HG03520 (cell line): ENCODE results near the gene INTS15.
"Not testable (repeated sequence)": the region's sequence is repeated elsewhere in the genome, so short reads cannot be mapped to it uniquely, and the experiment has no call there.

Experiments
- ATAC-seq: cut with Tn5 transposase; IDR thresholded peaks from one replicate; pipeline ENCODE4 v1.9.1; 2021; ENCODE audit warnings: mild to moderate bottlenecking, moderate library complexity; ENCODE audit not compliant: unreplicated experiment

INTS15 gene

DNA sequence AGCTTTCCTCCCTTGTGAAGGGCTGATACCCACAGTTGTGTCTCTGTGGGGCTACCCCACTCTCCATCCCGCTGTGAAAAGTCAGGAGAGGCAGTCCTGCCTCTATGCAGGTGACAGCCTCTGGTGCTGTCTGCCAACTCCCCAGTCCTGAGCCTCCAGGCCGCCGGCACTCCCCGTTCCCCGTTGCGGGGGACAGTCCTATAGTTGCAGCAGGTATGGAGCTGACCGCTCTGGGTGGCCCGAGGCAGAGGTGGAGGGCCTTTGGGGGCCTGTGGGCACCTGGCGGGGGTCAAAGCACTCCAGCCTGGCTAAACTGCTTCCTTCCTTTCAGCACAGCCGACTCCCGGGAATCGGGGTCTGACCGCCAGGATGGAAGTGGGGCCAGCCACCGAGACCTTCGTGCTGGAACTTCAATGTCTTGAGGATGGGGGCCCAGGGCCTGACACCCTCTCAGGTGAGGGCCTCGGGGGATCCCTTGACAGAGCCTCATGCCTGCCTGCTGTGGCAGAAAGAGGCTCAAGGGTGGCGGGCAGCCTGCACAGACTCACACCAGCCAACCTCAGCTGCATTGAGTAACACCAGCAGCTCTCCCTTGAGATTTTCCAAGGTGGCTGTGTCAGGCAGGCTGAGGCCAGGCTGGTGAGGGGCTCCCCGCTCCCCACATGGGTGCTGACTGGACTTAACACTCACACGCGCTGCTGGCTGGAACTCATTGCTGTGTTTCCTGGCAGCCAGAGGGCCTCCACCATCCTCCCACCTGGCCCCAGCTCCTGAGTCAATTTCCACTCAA, 27.2 kb downstream of the INTS15 start:
- no peak for ATAC-seq

DNA sequence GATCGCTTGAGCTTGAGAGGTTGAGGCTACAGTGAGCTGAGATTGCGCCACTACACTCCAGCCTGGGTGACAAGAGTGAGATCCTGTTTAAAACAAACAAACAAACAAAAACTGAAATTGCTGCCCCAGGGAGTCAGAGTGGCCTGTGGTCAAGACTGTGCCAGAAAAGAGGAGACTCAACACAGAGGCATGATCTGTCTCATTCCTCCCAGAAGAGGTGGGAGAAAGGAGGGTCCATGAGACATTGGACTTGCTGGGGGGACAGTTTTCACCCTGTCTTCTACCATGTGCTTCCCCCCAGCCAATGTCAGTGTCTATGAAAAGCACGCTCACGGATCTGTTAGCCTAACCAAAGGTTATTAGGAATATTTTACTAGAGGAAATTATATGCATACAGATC, 28.8 kb downstream of the INTS15 start:
- ATAC-seq, result no peak

DNA sequence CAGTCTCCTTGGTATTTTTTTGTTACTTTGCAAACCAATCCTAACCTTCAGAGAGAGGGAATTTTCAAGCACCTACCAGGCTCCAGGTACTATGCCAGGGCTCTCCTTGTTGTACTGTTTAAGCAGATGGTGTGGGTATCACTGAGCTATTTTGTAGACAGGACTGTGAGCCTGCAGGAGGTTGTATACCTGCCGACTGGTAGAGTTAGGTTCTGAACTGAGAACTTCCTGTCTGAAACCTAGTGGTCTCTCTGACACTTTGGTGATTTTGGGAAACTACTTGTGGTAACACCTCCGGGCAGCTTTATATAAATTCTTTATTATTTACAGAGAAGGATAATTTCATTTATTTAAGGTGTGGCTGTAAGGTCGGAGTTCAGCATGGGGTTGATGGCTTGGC, 30.1 kb downstream of the INTS15 start:
- ATAC-seq, result no peak

DNA sequence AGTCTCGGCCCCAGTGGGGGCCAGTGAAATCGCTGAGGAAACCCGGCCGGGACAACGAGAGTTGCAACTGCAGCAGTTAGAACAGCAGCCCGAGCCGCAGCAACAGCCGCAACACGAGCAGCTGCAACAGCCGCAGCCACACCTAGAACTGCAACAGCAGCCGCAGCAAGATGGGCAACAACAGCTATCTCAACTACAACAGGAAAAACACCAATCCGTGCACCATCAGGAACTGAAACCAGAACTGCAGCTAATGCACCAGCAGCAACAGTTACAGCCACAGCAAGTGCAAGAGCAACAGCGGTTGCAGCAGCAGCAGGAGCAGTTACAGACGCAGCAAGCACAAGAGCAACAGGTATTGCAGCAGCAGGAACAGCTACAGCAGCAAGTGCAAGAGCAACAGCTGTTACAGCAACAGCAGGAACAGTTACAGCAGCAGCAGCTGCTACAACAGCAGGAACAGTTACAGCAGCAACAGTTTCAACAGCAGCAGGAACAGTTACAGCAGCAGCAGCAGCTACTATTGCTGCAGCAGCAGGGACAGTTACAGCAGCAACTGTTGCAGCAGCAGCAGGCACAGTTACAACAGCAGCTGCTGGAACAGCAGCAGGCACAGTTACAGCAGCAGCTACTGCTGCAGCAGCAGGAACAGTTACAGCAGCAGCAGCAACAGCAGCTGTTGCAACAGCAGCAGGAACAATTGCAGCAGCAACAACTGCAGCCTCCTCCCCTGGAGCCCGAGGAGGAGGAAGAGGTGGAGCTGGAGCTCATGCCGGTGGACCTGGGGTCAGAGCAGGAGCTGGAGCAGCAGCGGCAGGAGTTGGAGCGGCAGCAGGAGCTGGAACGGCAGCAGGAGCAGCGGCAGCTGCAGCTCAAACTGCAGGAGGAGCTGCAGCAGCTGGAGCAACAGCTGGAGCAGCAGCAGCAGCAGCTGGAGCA, 31.6 kb downstream of the INTS15 start:
- ATAC-seq, result no peak

DNA sequence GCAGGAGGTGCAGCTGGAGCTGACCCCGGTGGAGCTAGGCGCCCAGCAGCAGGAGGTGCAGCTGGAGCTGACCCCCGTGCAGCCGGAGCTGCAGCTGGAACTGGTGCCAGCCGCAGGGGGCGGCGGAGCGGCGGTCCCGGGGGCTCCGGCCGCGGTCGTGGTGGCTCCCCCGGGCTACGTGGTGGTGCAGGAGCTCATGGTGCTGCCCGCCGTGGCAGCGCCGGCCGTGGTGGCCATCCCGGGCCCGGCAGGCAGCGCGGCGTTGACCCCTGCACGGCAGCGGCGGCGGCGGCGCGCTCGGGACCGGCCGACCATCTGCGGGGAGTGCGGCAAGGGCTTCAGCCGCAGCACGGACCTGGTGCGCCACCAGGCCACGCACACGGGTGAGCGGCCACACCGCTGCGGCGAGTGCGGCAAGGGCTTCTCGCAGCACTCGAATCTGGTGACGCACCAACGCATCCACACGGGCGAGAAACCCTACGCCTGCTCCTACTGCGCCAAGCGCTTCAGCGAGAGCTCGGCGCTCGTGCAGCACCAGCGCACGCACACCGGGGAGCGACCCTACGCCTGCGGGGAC, 32.4 kb downstream of the INTS15 start:
- no peak for ATAC-seq

DNA sequence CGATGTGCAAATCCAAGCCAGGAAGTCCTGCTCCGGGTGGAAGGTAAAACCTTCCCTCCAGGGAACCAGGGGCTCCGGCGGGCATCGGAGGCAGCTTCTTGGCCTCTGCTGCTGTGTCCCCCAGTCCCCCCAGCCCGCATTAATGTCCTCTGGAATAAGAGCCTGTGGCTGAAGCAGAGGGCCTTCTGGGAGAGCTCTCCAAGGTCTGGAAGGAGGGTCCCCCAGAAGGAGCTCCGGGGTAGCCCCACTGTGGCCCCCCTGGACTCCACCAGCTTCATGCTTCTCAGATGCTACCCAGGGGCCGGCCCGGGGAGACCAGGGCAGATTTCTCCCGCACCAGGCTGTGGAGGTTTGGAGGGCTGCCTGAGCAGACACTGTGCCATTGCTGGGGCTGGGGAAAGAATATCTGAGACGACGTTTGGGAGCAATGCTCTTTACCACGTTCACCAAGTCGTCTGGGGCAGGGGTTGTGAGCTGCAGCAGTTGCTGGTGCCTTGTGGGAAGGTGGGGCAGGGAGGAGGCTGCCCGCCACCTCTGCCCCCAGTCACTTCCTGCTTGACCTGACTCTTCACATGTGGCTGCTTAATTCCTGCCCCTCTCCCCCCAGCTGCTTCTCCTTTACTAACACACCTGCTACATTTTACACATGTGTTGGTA, 33.9 kb downstream of the INTS15 start:
- no peak for ATAC-seq

DNA sequence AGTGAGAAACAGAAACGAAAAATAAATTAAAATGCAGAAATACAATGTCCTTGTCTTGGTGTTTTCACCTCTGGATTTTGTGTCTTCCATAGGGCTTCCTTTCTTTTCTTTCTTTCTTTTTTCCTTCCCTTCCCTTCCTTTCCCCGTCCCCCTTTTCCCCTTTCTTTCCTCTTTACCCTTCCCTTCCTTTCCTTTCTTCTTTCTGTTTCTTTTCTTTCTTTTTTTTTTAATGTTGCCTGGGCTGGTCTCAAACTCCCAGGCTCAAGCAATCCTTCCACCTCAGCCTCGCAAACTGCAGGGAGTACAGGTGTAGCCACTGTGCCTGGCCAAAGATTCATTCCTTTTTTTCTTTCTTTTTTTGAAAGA, 34.4 kb downstream of the INTS15 start:
- no peak for ATAC-seq

DNA sequence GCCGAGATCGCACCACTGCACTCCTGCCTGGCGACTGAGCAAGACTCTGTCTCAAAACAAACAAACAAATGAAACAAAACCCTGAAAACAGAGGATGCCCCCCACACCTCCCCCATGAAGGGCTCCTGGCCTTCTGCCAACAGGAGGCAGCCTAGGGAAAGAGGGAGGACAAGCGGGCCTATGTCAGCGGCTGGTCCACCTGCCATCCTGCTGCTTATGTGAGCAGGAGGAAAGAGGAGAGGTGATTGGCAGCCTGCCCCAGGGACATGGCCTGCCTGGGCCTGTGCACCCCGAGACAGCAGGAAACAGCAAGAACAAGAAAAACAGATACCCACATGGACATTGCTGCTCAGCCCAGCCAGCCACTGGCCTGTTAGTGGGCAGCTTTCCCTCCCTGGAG, 38.2 kb downstream of the INTS15 start:
- no peak for ATAC-seq

DNA sequence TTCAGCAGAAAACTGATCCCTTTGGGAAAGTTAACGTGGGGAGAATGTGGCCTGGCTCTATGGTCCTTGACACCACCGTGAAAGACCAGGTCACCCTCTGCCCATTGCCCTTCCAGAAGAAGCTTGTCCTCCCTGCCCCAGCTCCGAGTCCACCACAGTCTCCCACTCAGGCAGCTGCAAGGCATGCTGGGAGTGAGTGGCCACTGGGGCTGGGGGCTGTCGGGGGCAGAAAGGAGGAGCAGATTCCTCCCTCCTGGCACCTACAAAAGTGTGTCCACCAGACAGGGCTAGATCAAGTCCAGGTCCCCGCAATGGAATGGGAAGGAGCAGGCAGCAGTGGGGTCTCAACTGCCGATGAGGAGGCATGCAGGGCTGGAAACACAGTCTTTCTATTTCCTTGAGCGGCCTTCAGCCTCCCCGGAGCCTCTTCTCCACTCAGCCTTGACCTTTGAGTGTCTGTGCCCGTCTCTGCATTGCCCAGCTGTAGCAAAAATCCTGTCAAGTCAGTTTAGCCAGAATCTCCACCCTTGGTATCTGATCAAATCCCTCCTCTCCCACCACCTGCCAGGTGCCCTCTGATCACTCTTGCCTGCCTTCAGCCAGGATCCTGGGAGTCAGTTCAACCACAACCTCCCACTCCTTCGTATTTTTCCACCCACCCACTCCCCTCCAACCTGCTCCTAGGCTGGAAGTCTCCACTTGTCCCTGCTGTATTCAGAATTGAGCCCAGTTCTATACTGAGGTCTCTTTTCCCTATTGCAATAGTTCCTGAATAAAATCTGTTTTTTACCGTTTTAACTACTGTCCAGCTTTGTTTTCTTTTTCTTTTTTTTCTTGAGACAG, 40.4 kb downstream of the INTS15 start:
- no peak for ATAC-seq

DNA sequence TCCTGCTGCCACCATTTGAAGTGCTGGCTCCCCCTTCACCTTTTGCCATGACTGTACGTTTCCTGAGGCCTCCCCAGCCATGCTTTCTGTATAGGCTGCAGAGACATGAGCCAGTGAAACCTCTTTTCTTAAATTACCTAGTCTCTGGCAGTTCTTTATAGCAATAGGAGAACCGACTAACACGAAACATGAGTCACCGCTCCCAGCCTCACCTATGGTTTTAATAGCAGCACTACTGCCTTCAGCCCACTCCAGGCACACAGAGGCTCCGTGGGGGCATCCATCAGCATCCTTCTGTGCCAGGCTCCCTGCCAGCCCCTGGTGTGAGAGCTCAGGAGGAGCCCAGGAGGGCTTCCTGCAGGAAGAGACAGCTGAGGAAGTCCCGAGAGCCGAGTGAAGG, 41.8 kb downstream of the INTS15 start:
- ATAC-seq, result no peak

DNA sequence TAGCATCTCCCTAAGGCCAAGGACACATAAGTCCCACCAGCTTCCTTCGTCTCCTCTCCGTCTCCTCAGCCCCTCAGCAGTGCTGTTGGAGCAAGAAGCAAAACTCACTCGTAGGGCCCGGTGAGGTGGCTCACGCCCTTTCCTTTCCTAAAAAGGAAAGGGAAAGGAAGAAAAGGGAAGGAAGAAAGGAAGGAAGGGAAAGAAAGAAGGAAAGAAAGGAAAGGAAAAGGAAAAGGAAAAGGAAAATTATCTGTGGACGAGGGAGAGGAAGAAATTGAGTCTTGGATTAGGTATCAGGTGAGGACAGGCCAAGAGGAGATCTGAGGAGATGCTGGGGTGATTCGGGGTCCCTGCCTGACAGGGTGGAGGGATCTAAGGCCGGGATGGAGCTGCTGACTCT, 44.2 kb downstream of the INTS15 start:
- ATAC-seq, result no peak

DNA sequence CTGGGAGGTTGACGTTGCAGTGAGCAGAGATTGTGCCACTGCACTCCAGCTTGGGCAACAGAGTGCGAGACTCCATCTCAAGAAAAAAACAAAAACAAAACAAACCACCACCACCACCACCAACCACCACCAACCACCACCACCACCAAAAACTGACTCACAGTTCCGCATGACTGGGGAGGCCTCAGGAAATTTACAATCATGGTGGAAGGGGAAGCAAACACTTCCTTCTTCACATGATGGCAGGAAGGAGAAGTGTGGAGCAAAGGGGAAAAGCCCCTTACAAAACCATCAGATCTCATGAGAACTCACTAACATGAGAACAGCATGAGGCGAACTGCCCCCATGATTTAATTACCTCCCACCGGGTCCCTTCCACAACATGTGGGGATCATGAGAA, 45.1 kb downstream of the INTS15 start:
- not testable (repeated sequence) for ATAC-seq

DNA sequence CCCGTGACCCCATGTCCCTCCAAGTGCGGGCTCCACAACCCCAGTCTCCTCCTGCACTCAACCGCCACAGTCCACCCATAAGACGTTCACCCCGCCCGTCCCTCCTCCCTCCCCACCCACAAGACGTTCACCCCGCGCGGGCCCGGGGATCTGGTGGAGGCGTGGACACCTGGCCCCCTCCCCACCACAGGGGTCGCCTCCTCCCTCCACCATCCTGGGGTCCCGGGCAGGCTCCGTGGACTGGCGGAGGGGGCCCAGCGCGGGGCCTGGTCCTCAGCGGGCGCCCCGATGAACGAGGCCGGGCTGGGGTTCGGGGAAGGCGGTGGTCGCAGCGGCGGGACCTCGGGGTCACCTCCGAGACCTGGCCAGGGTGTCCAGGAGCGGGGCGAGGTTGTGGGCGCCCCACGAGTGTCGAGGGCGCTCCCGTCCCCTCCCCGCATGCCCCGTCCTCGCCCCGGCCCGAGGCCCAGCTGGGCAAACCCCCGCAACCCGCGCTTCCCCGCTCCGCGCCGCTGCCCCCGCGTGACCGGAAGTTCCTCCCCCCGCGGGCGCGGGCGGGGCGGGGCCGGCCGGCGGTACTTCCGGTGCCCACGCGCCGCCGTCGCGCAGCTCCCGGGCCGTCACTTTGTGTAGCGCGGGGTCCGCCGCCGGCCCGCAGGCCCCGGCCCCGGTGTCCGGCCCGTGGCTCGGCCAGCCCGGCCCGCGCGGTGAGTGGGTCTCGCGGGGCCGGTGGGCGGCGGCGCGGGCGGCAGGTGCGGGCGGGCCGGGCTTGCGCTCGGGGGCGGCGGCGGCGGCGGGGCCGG, 47.1 kb downstream of the INTS15 start, which contains the start of gene ZNF316:
ZNF316 (plus strand) TSS at position 578 of the 803 bp plus-strand sequence. CDS start 5,092 bp downstream, outside the sequence.
- ATAC-seq, result peak; percentile 51

DNA sequence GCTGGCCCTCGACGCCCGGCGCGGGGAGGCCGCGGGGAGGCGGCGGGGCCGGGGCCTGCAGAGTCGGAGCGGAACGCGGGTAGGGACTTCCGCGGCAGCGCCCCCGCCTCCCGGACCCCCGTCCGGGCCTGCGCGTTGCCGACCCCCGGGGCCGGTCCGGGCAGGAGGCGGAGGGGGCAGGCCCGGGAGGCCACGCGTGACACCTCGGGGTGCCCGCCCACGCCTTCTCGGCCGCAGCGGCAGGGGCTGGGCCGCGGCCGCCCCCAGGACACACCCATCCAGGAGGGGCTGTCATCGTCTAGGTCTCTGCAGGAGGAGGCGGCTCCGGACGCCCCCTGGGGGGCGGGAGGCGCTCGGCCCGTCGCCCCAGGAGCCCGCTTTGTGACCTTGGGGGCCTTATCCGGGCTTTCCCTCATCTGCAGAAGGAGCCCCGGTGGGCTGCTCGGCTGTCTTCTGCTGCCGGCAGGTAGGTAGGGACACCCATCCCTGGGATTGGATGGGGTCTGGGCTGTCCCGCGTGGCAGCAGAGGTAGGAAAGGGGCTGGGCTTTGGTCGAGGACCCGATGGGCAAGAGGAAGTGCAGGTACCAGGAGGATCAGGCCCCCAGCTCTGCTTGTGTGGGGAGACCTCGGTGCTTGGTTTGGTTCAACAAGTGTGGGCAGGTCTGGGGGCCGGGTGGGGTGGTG, 47.9 kb downstream of the INTS15 start:
- ATAC-seq, result peak; percentile 74

DNA sequence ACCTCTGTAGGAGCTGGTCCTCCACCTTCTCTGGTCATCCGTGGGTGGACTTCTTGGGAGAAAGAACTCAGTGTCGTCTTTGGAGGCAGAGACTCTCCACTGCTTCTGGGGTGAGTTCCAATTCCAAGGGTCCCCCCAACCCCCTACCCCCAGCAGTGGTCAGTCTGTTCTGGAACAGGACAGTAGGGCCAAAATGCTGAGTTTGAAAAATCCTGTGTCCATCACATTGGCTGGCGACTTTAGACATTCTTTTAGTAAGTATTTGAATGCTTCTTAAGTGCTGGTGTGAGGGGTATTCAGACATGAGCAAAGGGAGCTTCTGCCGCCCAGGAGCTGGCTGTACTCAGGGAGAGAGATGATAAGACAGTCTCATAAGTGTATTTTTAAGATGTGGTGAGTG, 49.2 kb downstream of the INTS15 start:
- ATAC-seq, result no peak

DNA sequence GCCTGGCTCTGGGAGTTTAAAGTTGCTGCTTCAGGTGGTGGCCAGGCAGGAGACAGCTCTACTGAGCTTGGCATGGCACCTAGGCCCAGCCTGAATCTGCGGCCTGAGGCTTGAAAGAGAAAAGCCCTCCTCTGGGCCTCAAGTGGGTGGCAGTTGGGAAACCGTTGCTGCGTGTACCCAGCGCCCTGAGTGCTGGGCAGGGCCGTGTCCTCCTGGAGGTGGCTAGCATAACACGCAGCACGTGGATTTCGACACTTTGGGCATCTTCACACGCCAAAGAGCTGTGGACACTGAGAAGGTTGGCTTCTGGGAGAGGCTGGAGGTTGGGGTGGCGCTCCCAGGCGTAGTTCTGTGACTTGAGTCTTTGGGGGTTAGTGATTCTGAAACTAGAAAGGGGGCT, 49.8 kb downstream of the INTS15 start:
- ATAC-seq, result no peak

DNA sequence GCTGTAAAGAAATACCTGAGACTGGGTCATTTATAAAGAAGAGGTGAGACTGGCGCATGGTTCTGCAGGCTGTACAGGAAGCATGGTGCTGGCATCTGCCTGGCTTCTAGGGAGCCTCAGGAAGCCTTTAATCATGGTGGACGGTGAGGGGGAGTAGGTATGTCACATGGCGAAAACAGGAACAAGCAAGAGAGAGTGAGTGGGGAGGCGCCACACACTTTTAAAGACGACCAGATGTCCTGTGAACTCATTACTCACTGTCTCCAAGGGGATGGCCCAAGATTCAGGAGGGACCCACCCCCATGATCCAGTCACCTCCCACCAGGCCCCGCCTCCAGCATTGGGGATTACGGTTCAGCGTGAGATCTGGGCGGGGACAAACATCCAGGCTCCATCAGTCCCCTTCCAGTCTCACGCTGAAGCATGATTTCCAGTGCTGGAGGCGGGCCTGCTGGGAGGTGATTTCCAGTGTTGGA, 50.5 kb downstream of the INTS15 start:
- no peak for ATAC-seq

DNA sequence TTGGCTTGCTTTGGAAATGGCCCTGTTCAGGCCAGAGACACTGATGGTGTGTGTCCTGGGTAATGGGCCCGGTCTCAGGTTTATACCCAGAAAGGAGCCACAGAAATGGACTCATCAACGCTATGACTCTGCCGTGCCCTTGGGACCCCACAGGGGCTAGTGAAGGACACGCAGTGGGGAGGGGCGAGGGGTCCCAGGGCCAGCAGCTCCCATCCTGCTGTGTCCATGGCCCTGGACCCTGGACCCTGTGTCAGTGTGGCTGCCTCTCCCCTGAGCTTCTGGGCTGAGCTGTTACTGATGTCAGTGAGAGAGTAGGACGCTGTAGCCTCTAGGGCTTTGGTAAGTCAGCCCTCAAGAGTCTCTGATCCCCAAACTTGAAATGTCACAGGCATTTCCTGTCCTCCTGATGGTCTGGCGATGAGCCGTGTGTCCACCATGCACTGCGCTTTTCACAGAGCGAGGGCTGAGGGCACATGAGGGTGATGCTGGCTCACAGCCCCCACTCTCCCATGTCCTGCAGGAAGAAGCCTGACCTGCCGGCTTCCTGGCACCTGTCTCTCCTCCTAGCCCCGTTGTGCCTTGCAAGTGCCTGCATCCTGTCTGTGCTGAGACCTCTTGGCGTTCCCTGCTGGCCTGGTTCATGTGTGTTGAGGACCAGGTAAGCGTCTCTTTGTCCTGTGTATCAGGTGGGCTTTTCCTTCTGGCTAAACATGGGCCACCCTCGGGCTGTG, 51.6 kb downstream of the INTS15 start:
- no peak for ATAC-seq
